ENCODE measurements around the gene SORL1-AS1.

DNA sequence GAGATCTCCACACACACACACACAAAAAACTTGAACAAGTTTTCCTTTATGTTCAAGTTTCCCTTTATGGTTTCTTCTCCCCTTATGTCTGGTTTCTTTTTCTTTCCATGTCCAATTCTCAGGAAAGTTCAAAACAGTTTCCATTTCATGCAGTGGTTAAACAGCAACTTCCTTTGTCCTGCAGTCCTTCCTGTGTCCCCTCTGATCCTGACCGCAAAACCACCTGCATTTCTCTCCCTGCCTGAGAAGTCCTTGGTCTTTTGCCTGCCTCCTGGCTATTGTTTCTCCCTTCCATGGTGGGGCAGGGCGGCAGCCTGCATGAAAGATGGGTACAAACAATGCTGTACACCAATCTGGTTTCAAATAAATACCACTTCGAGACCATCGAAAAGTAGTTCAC, 58.9 kb downstream of the SORL1-AS1 start:
- TF ChIP-seq, protein P1, sequence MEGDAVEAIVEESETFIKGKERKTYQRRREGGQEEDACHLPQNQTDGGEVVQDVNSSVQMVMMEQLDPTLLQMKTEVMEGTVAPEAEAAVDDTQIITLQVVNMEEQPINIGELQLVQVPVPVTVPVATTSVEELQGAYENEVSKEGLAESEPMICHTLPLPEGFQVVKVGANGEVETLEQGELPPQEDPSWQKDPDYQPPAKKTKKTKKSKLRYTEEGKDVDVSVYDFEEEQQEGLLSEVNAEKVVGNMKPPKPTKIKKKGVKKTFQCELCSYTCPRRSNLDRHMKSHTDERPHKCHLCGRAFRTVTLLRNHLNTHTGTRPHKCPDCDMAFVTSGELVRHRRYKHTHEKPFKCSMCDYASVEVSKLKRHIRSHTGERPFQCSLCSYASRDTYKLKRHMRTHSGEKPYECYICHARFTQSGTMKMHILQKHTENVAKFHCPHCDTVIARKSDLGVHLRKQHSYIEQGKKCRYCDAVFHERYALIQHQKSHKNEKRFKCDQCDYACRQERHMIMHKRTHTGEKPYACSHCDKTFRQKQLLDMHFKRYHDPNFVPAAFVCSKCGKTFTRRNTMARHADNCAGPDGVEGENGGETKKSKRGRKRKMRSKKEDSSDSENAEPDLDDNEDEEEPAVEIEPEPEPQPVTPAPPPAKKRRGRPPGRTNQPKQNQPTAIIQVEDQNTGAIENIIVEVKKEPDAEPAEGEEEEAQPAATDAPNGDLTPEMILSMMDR (IDR thresholded peaks at IDR 0.05; ENCODE audit: low read depth, low read length), result no peak
- TF ChIP-seq EZH2phosphoT487 (IDR thresholded peaks at IDR 0.05; ENCODE audit: low read depth), result no peak

Measured in OCI-LY3 (cell line).